Stomach (tissue), 9 donors: ENCODE data around the gene PARD3. TPM values are rescaled to one million over a fixed set of nuclear protein-coding genes. Genes with fewer than 3 reads are reported as not detected.
"Not testable (repeated sequence)": the region's sequence is repeated elsewhere in the genome, so short reads cannot be mapped to it uniquely, and the experiment has no call there.

Experiments used
- DNase-seq, 2 donors: peaks; one replicate each; pipeline versions ENCODE4 v3.0.0 to v3.0.0-alpha.2; 2013 to 2019
- H3K27ac ChIP-seq, 5 donors: fragments of 200-600 bp in 4 of 5; sonication (generic) in 4 of 5; one replicate each; pipeline ENCODE4 v1.5.1; 2013 to 2019; ENCODE audit warnings: mild to moderate bottlenecking in 1 of 5, moderate library complexity in 1 of 5
- H3K27me3 ChIP-seq, 3 donors: fragments of 200-600 bp; sonication (generic); one replicate each; pipeline ENCODE4 v1.5.1; 2017 to 2019; ENCODE audit warnings: mixed run types in 1 of 3
- H3K36me3 ChIP-seq, 4 donors: fragments of 200-600 bp; sonication (generic); 1 replicate in 3 of 4; 2 replicates in 1 of 4; pipeline ENCODE4 v1.5.1; 2016 to 2019
- H3K4me1 ChIP-seq, 4 donors: fragments of 200-600 bp; sonication (generic); one replicate each; pipeline ENCODE4 v1.5.1; 2016 to 2019
- H3K4me3 ChIP-seq, 4 donors: fragments of 200-600 bp; sonication (generic) in 3 of 4; one replicate each; pipeline ENCODE4 v1.5.1; 2016 to 2019; ENCODE audit warnings: mild to moderate bottlenecking in 1 of 4
- H3K9me3 ChIP-seq, 4 donors: fragments of 200-600 bp; sonication (generic); one replicate each; pipeline ENCODE4 v1.5.1; 2016 to 2019
- CTCF ChIP-seq, 7 experiments: fragments of 450-650 bp in 4 of 7; fragments of 200-600 bp in 3 of 7; sonication (generic) in 3 of 7; IDR thresholded peaks; one replicate each; pipeline ENCODE4 v1.5.1; 2016 to 2019; ENCODE audit warnings: antibody characterized with exemption in 7 of 7, control low read depth in 2 of 7, mild to moderate bottlenecking in 1 of 7
- EP300 ChIP-seq: sonication (generic); formaldehyde crosslinking; IDR thresholded peaks from one replicate; pipeline ENCODE4 v1.6.1; 2017; ENCODE audit warnings: antibody characterized with exemption
- POLR2A ChIP-seq, 4 donors: fragments of 450-650 bp; IDR thresholded peaks; one replicate each; pipeline ENCODE4 v1.6.1; 2016; ENCODE audit warnings: antibody characterized with exemption in 4 of 4, control low read depth in 2 of 4, mild to moderate bottlenecking in 1 of 4, moderate library complexity in 1 of 4
- POLR2AphosphoS5 ChIP-seq, 3 donors: sonication (generic); formaldehyde crosslinking; IDR thresholded peaks; one replicate each; pipeline ENCODE4 v1.6.1; 2016; ENCODE audit warnings: antibody characterized with exemption in 3 of 3
- WGBS, 5 donors: extraction: QIAGEN DNeasy Blood & Tissue Kit in 3 of 5; methylation state at CpG; one replicate each; pipeline versions ENCODE4 v1.1.5 to v1.1.7; 2013 to 2018; 5-methylcytosine and 5-hydroxymethylcytosine counted together
- intact Hi-C: fragments of 100-400 bp; cut with DNase I; formaldehyde crosslinking; loops from one replicate; pipeline ENCODE4 v1.15.1; 2023; ENCODE audit warnings: low total_unique reads
- polyA plus RNA-seq, 3 donors: library from polyadenylated mRNA; stranded (reverse); fragments of 200-250 nt; gene quantifications; one replicate each; pipeline ENCODE4 v1.2.3, GENCODE V29; 2013
- total RNA-seq, 5 donors: library from RNA; depleted of rRNA; stranded (reverse); fragments of >200 nt; gene quantifications; one replicate each; pipeline versions ENCODE4 v1.1.0 to v1.2.3, GENCODE V29; 2014 to 2016
- donor health status: healthy with polysubstance abuse.
- donor health status: Bipolar disorder and iron deficiency.
- donor health status: healthy.

Gene PARD3
- total and polyA plus RNA-seq, 8 donors = 13.7 to 118 (median 31.8) TPM

GRCh38 chr10:34272316-34272715, 542.8 kb downstream of the PARD3 start:
- H3K27ac ChIP-seq = no peak overlapping the region
- WGBS, 5 donors = 89 to 93% (median 91%) methylated on average over 3 of the region's 3 CpGs
- intact Hi-C loops = no loop called here

GRCh38 chr10:34268410-34268809, 546.7 kb downstream of the PARD3 start:
- DNase-seq, H3K27ac ChIP-seq, H3K9me3 ChIP-seq, H3K4me1 ChIP-seq, intact Hi-C loops, H3K36me3 ChIP-seq, H3K4me3 ChIP-seq, H3K27me3 ChIP-seq: not testable (repeated sequence)
- 89 to 100% (median 100%) methylated on average over 1 to 2 of the region's 2 CpGs for WGBS, 5 donors

More at GRCh38 chr10:34272316-34272715, 542.8 kb downstream of the PARD3 start:
- no peak overlapping the region for H3K4me3 ChIP-seq
- no peaks in the 10 kb centered on the region for H3K4me1 ChIP-seq
- TF ChIP-seq POLR2AphosphoS5 (IDR thresholded peaks at IDR 0.05) (no peak), CTCF (IDR thresholded peaks at IDR 0.05) (no peak), EP300 (no peak), POLR2A (IDR thresholded peaks at IDR 0.05) (no peak)
- no peak for DNase-seq
- H3K27me3 ChIP-seq = no peaks in the 10 kb centered on the region
- H3K36me3 ChIP-seq = peaks cover 0 to 10% (median 2%) of the 10 kb centered on the region in 4 donors
- no peaks in the 10 kb centered on the region for H3K9me3 ChIP-seq

GRCh38 chr10:34262985-34263384, 552.1 kb downstream of the PARD3 start:
- TF ChIP-seq CTCF (IDR thresholded peaks at IDR 0.05) (no peak), POLR2A (IDR thresholded peaks at IDR 0.05) (no peak), POLR2AphosphoS5 (IDR thresholded peaks at IDR 0.05) (no peak), EP300 (no peak)
- peaks cover 0 to 6% (median 0%) of the 10 kb centered on the region in 4 donors for H3K36me3 ChIP-seq
- no peak overlapping the region for H3K4me3 ChIP-seq
- 85 to 95% (median 91%) methylated on average over 1 of the region's 1 CpG for WGBS, 5 donors
- no peaks in the 10 kb centered on the region for H3K27me3 ChIP-seq
- no peaks in the 10 kb centered on the region for H3K9me3 ChIP-seq
- peak in 1 of 2 donors; percentile 28 for DNase-seq
- no peak overlapping the region for H3K27ac ChIP-seq
- intact Hi-C loops = no loop called here
- no peaks in the 10 kb centered on the region for H3K4me1 ChIP-seq

GRCh38 chr10:34260904-34261303, 554.2 kb downstream of the PARD3 start:
- Histone ChIP-seq H3K4me1 (no peaks in the 10 kb centered on the region), H3K9me3 (no peaks in the 10 kb centered on the region), H3K27me3 (no peaks in the 10 kb centered on the region), H3K36me3 (peaks cover 0 to 6% (median 0%) of the 10 kb centered on the region in 4 donors), H3K4me3 (no peak overlapping the region), H3K27ac (no peak overlapping the region)
- intact Hi-C loops = no loop called here
- TF ChIP-seq POLR2A (IDR thresholded peaks at IDR 0.05) (no peak), CTCF (IDR thresholded peaks at IDR 0.05) (no peak), EP300 (no peak), POLR2AphosphoS5 (IDR thresholded peaks at IDR 0.05) (no peak)
- 74 to 82% (median 80%) methylated on average over 5 of the region's 5 CpGs for WGBS, 5 donors
- DNase-seq = no peak

- no peak overlapping the region for H3K27ac ChIP-seq
- no peak for DNase-seq
- intact Hi-C loops = no loop called here
- H3K4me3 ChIP-seq = no peak overlapping the region
- no peak for TF ChIP-seq POLR2A (IDR thresholded peaks at IDR 0.05)
- TF ChIP-seq POLR2AphosphoS5 (IDR thresholded peaks at IDR 0.05) = no peak
- H3K9me3 ChIP-seq = no peaks in the 10 kb centered on the region
- H3K4me1 ChIP-seq = peaks cover 0 to 6% (median 3%) of the 10 kb centered on the region in 4 donors
- no peaks in the 10 kb centered on the region for H3K27me3 ChIP-seq
- WGBS, 5 donors = 56 to 73% (median 63%) methylated on average over 4 of the region's 4 CpGs
- H3K36me3 ChIP-seq = peaks cover 0 to 6% (median 0%) of the 10 kb centered on the region in 4 donors
Measured at GRCh38 chr10:34256216-34256615, 558.9 kb downstream of the PARD3 start.
